Smooth muscle cell (in vitro differentiated cells): ENCODE measurements around the gene NDUFAF5. TPM values are rescaled to one million over a fixed set of nuclear protein-coding genes. Genes with fewer than 3 reads are reported as not detected.

Experiments
- DNase-seq: peaks from one replicate; lab custom pipeline; 2025; ENCODE audit not compliant: unreplicated experiment; lab: John Stamatoyannopoulos, UW
- H2AFZ ChIP-seq: fragments of 200-600 bp; sonication (generic); 2 replicates; pipeline ENCODE4 v1.6.0; 2016; ENCODE audit warnings: antibody characterized with exemption, low read depth, mild to moderate bottlenecking
- H3F3A ChIP-seq: fragments of 200-600 bp; sonication (generic); 2 replicates; pipeline ENCODE4 v1.6.0; 2017; ENCODE audit warnings: antibody characterized with exemption, low read depth
- H3K27ac ChIP-seq: fragments of 200-600 bp; sonication (generic); 2 replicates; pipeline ENCODE4 v1.5.1; 2016; ENCODE audit warnings: low read depth, mild to moderate bottlenecking
- H3K27me3 ChIP-seq: fragments of 200-600 bp; sonication (generic); 2 replicates; pipeline ENCODE4 v1.6.1; 2016; ENCODE audit warnings: low read depth, mild to moderate bottlenecking
- H3K36me3 ChIP-seq: fragments of 200-600 bp; sonication (generic); 2 replicates; pipeline ENCODE4 v1.5.1; 2016; ENCODE audit warnings: low read depth
- H3K4me1 ChIP-seq: fragments of 200-600 bp; sonication (generic); 2 replicates; pipeline ENCODE4 v1.5.1; 2016; ENCODE audit warnings: low read depth
- H3K4me2 ChIP-seq: fragments of 200-600 bp; sonication (generic); 2 replicates; pipeline ENCODE4 v1.6.0; 2016; ENCODE audit warnings: mild to moderate bottlenecking
- H3K4me3 ChIP-seq: fragments of 200-600 bp; sonication (generic); 2 replicates; pipeline ENCODE4 v1.5.1; 2016; ENCODE audit warnings: mild to moderate bottlenecking
- H3K79me2 ChIP-seq: fragments of 200-600 bp; sonication (generic); 2 replicates; pipeline ENCODE4 v1.6.0; 2016; ENCODE audit warnings: low read depth, mild to moderate bottlenecking
- H3K9ac ChIP-seq: fragments of 200-600 bp; sonication (generic); 2 replicates; pipeline ENCODE4 v1.6.0; 2016; ENCODE audit warnings: low read depth
- H3K9me3 ChIP-seq: fragments of 200-600 bp; sonication (generic); replicated peaks from 2 replicates; pipeline ENCODE4 v1.5.1; 2016; ENCODE audit warnings: low read depth
- H4K20me1 ChIP-seq: fragments of 200-600 bp; sonication (generic); 2 replicates; pipeline ENCODE4 v1.6.0; 2016; ENCODE audit warnings: low read depth
- CTCF ChIP-seq: fragments of 200-600 bp; sonication (generic); IDR thresholded peaks from 2 replicates; pipeline ENCODE4 v1.5.1; 2017; ENCODE audit warnings: borderline replicate concordance, mild to moderate bottlenecking, antibody characterized with exemption; ENCODE audit not compliant: insufficient read depth, poor library complexity, severe bottlenecking
- WGBS: methylation state at CpG from one replicate; pipeline ENCODE4 v1.1.7; 2016; ENCODE audit warnings: low lambda C conversion rate; 5-methylcytosine and 5-hydroxymethylcytosine counted together
- polyA plus RNA-seq: library from polyadenylated mRNA; unstranded; fragments of >200 nt; fragmentation: Nextera tagmentation; extraction: Ambion mirVana; gene quantifications from 2 replicates; pipeline ENCODE4 v1.2.1, GENCODE V29; 2016
- total RNA-seq: library from RNA; depleted of rRNA; stranded (reverse); fragments of >200 nt; gene quantifications from 2 replicates; pipeline ENCODE4 v1.2.3, GENCODE V29; 2014

NDUFAF5 gene
- total and polyA plus RNA-seq, 2 experiments from 2014 or later = 15.1 to 23.7 TPM

GRCh38 chr20:13821876-13822275, 37.0 kb downstream of the NDUFAF5 start:
- no peak overlapping the region for H3K4me2 ChIP-seq
- WGBS = 73% methylated on average over 7 of the region's 7 CpGs
- no peak overlapping the region for H2AFZ ChIP-seq
- peaks cover 7% of the 10 kb centered on the region for H3K36me3 ChIP-seq
- no peak overlapping the region for H3K4me3 ChIP-seq
- TF ChIP-seq CTCF = no peak
- H3K9ac ChIP-seq = no peak overlapping the region
- H3K4me1 ChIP-seq = no peaks in the 10 kb centered on the region
- H3F3A ChIP-seq = no peaks in the 10 kb centered on the region
- H3K27me3 ChIP-seq = no peaks in the 10 kb centered on the region
- no peak for DNase-seq
- no peaks in the 10 kb centered on the region for H3K9me3 ChIP-seq
- no peaks in the 10 kb centered on the region for H3K79me2 ChIP-seq
- peaks cover 6% of the 10 kb centered on the region for H4K20me1 ChIP-seq
- no peak overlapping the region for H3K27ac ChIP-seq

- no peak overlapping the region for H3K4me2 ChIP-seq
- no peak overlapping the region for H2AFZ ChIP-seq
- no peaks in the 10 kb centered on the region for H3K9me3 ChIP-seq
- peaks cover 2% of the 10 kb centered on the region for H3K36me3 ChIP-seq
- H3K9ac ChIP-seq = no peak overlapping the region
- H3K27me3 ChIP-seq = no peaks in the 10 kb centered on the region
- WGBS = 73% methylated on average over 2 of the region's 2 CpGs
- no peaks in the 10 kb centered on the region for H3F3A ChIP-seq
- no peak for TF ChIP-seq CTCF
- H3K27ac ChIP-seq = no peak overlapping the region
- DNase-seq = no peak
- H3K79me2 ChIP-seq = no peaks in the 10 kb centered on the region
- peaks cover 6% of the 10 kb centered on the region for H4K20me1 ChIP-seq
- no peak overlapping the region for H3K4me3 ChIP-seq
- no peaks in the 10 kb centered on the region for H3K4me1 ChIP-seq
These were observed 37.6 kb downstream of the NDUFAF5 start for GRCh38 chr20:13822459-13822858.

GRCh38 chr20:13824459-13824858, 39.6 kb downstream of the NDUFAF5 start:
- no peaks in the 10 kb centered on the region for H3F3A ChIP-seq
- no peak overlapping the region for H2AFZ ChIP-seq
- no peaks in the 10 kb centered on the region for H3K27me3 ChIP-seq
- no peak for TF ChIP-seq CTCF
- WGBS = 97% methylated on average over 3 of the region's 3 CpGs
- H3K4me2 ChIP-seq = no peak overlapping the region
- H3K4me3 ChIP-seq = no peak overlapping the region
- H3K4me1 ChIP-seq = no peaks in the 10 kb centered on the region
- no peak overlapping the region for H3K9ac ChIP-seq
- H3K79me2 ChIP-seq = no peaks in the 10 kb centered on the region
- no peaks in the 10 kb centered on the region for H3K36me3 ChIP-seq
- H3K27ac ChIP-seq = no peak overlapping the region
- no peaks in the 10 kb centered on the region for H3K9me3 ChIP-seq
- H4K20me1 ChIP-seq = peaks cover 6% of the 10 kb centered on the region
- DNase-seq = no peak

- no peak for TF ChIP-seq CTCF
- Histone ChIP-seq H3K27ac (no peak overlapping the region), H3K79me2 (no peaks in the 10 kb centered on the region), H4K20me1 (no peaks in the 10 kb centered on the region), H3K4me2 (no peak overlapping the region), H3K9me3 (no peaks in the 10 kb centered on the region), H3K27me3 (no peaks in the 10 kb centered on the region), H3K36me3 (no peaks in the 10 kb centered on the region), H3K9ac (no peak overlapping the region), H3K4me3 (no peak overlapping the region), H3F3A (no peaks in the 10 kb centered on the region), H3K4me1 (no peaks in the 10 kb centered on the region), H2AFZ (no peak overlapping the region)
- DNase-seq = no peak
- WGBS = 76% methylated on average over 5 of the region's 5 CpGs
These were observed 40.6 kb downstream of the NDUFAF5 start for GRCh38 chr20:13825465-13825864.
